ENCODE measurements around the gene FYN. TPM values are rescaled to one million over a fixed set of nuclear protein-coding genes. Genes with fewer than 3 reads are reported as not detected.

Gene FYN
- total RNA-seq, 2 donors from 2014 or later = 78.9 to 98.7 TPM

- no peak for TF ChIP-seq CTCF (IDR thresholded peaks at IDR 0.05)
- Histone ChIP-seq H3K4me1 (peaks cover 0 to 56% of the 10 kb centered on the region in 2 donors), H3K36me3 (peaks cover 7% of the 10 kb centered on the region), H3K27me3 (no peaks in the 10 kb centered on the region), H3K4me3 (no peak overlapping the region), H3K27ac (no peak overlapping the region), H3K9me3 (peaks cover 0 to 10% of the 10 kb centered on the region in 2 donors)
- no peak for DNase-seq (ENCODE audit: low spot score)
Observed at GRCh38 chr6:111734068-111735061, 138.9 kb downstream of the FYN start.

GRCh38 chr6:111732390-111732789, 140.9 kb downstream of the FYN start:
- no peak for TF ChIP-seq CTCF (IDR thresholded peaks at IDR 0.05)
- Histone ChIP-seq H3K4me1 (peaks cover 0 to 61% of the 10 kb centered on the region in 2 donors), H3K27me3 (no peaks in the 10 kb centered on the region), H3K27ac (no peak overlapping the region), H3K4me3 (no peak overlapping the region), H3K36me3 (peaks cover 7% of the 10 kb centered on the region), H3K9me3 (peaks cover 0 to 10% of the 10 kb centered on the region in 2 donors)
- DNase-seq (ENCODE audit: low spot score) = no peak

GRCh38 chr6:111731456-111732195, 141.6 kb downstream of the FYN start:
- no peak overlapping the region for H3K4me3 ChIP-seq
- H3K27me3 ChIP-seq = no peaks in the 10 kb centered on the region
- peak overlapping the region; percentile 25 to 43 for H3K27ac ChIP-seq
- H3K9me3 ChIP-seq = peaks cover 0 to 10% of the 10 kb centered on the region in 2 donors
- peaks cover 7% of the 10 kb centered on the region for H3K36me3 ChIP-seq
- no peak for DNase-seq (ENCODE audit: low spot score)
- no peak for TF ChIP-seq CTCF (IDR thresholded peaks at IDR 0.05)
- H3K4me1 ChIP-seq = peaks cover 0 to 54% of the 10 kb centered on the region in 2 donors

- Histone ChIP-seq H3K4me3 (no peak overlapping the region), H3K4me1 (peaks cover 0 to 48% of the 10 kb centered on the region in 2 donors), H3K36me3 (peaks cover 7% of the 10 kb centered on the region), H3K27ac (peak overlapping the region; percentile 25 to 43), H3K27me3 (no peaks in the 10 kb centered on the region), H3K9me3 (peaks cover 0 to 10% of the 10 kb centered on the region in 2 donors)
- no peak for TF ChIP-seq CTCF (IDR thresholded peaks at IDR 0.05)
- DNase-seq (ENCODE audit: low spot score) = no peak
Observed at GRCh38 chr6:111730864-111731263, 142.4 kb downstream of the FYN start.

- Histone ChIP-seq H3K27me3 (no peaks in the 10 kb centered on the region), H3K4me1 (peaks cover 0 to 58% of the 10 kb centered on the region in 2 donors), H3K27ac (no peak overlapping the region), H3K36me3 (no peaks in the 10 kb centered on the region), H3K9me3 (peaks cover 0 to 6% of the 10 kb centered on the region in 2 donors), H3K4me3 (no peak overlapping the region)
- peak in 1 of 2 donors; percentile 58 for TF ChIP-seq CTCF (IDR thresholded peaks at IDR 0.05)
- no peak for DNase-seq (ENCODE audit: low spot score)
Observed at GRCh38 chr6:111727802-111728201, 145.4 kb downstream of the FYN start.
